ENCODE results near the gene NTNG2.

Gene NTNG2

DNA sequence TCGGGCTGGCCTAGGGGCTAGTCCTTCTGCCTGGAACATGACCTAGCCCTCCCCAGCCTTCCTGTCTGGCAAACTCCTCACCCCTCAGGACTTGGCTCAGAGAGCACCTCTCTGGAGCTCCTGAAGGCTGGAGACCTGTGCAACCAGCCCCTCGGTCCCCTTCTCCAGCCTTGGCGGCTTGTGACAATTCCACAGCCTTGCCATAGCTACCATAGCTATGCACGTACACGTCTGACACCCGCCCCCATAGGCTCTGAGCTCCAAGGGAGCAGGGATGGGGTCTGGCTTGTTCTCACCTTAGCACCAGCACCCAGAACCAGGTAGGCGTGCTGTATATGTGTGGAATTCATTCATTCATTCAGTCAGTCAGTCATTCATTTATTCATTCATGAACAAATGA lies 49.7 kb downstream of the NTNG2 start:
- H3K4me3 ChIP-seq (ENCODE audit: low read length in 2 of 2) = no peak overlapping the region
- no peaks in the 10 kb centered on the region for H3K9me3 ChIP-seq (ENCODE audit: control insufficient read depth in 2 of 2, low read length in 2 of 2)
- no peaks in the 10 kb centered on the region for H3K4me1 ChIP-seq (ENCODE audit: control insufficient read depth in 2 of 2, insufficient read depth in 2 of 2, low read length in 2 of 2)
- no peak overlapping the region for H3K27ac ChIP-seq (ENCODE audit: low read depth in 2 of 2, low read length in 2 of 2)
- no peaks in the 10 kb centered on the region for H3K36me3 ChIP-seq (ENCODE audit: control insufficient read depth in 2 of 2, insufficient read depth in 2 of 2, low read length in 2 of 2)
- peaks cover 0 to 2% of the 10 kb centered on the region in 2 donors for H3K27me3 ChIP-seq (ENCODE audit: control insufficient read depth in 2 of 2, insufficient read depth in 2 of 2, low read length in 2 of 2)
- no peak overlapping the region for H3K9ac ChIP-seq (ENCODE audit: low read depth in 1 of 2, low read length in 2 of 2)

DNA sequence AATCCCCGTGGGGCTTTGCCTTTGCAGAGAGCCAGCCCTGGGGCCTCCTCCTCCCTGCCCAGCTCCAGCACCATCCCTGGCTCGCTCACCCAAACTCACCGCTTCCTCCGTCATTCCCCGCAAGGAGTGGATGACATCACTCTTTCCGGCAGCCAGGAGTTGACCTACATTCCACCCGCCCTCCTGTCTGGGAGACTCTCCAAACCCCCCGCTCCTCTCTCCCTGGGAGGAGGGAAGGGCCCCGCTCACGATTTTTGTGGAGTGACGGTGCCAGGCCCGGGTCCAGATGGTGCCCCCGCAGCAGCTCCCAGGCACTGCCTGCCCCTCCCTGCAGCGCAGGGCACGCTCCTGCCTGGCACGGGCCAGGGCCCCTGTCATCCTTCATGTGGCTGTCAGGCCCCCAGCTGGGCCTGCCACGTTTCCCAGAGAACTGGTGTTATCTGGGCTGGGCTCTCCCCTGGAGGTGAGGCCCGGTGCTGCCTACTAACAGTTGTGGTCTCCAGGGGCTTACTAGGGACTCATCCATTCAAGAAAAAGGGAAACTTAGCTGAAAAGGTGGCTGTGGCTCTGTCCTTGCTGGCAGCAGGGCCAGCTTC lies 52.3 kb downstream of the NTNG2 start:
- no peak overlapping the region for H3K4me3 ChIP-seq (ENCODE audit: low read length in 2 of 2)
- H3K9me3 ChIP-seq (ENCODE audit: control insufficient read depth in 2 of 2, low read length in 2 of 2) = no peaks in the 10 kb centered on the region
- no peaks in the 10 kb centered on the region for H3K4me1 ChIP-seq (ENCODE audit: control insufficient read depth in 2 of 2, insufficient read depth in 2 of 2, low read length in 2 of 2)
- no peak overlapping the region for H3K9ac ChIP-seq (ENCODE audit: low read depth in 1 of 2, low read length in 2 of 2)
- no peak overlapping the region for H3K27ac ChIP-seq (ENCODE audit: low read depth in 2 of 2, low read length in 2 of 2)
- no peaks in the 10 kb centered on the region for H3K36me3 ChIP-seq (ENCODE audit: control insufficient read depth in 2 of 2, insufficient read depth in 2 of 2, low read length in 2 of 2)
- peaks cover 0 to 2% of the 10 kb centered on the region in 2 donors for H3K27me3 ChIP-seq (ENCODE audit: control insufficient read depth in 2 of 2, insufficient read depth in 2 of 2, low read length in 2 of 2)

DNA sequence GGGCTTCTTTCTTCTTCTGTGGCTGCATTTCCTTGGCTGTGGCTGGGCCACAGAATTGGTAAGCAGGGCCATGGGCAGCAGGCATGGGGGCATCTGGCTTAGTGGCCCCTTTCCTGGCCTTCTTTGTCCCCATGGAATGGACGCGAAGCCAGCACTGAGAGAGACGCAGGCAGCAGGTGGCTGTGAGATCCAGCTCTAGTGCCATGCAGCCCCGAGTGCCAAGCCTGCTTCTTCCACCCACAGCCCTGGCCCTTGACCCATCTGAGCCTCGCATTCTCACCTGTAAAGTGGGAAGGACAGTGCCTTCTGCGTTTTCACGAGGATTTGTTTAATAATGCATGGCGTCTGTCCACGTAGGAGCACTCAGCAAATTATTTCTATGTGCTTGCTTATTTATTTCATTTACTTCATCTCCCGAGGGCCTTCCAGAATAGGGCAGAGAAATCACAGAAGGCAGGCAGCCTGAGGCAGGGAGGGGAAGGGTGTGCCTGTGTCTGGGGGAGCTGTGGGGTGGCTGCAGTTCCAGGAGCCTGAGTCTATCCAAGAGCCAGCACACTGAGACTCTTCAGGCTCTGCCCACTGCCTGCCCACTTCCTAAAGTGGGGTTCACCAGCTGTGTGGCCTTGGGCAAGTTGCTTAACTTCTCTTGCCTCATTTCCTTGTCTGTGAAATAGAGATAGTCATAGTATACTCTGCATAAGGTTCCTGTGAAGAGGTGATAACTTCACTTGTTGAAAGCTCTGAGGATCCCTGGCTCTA lies 55.2 kb downstream of the NTNG2 start:
- no peak overlapping the region for H3K27ac ChIP-seq (ENCODE audit: low read depth in 2 of 2, low read length in 2 of 2)

DNA sequence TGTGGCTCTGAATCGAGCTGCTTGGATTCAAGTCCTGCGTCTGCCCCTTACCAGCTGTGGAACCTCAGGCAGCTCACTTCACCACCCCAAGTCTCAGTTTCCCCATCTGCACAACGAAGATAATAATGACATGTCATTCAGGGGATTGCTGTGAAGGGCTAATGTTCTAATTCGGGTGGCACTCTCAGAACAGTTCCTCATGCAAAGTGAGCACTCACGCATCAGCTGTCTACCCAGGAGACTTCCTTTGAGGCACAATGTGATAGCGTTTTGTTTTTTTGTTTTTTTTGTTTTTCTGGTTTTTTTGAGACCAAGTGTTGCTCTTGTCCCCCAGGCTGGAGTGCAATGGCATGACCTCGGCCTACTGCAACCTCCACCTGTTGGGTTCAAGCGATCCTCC lies 56.4 kb downstream of the NTNG2 start:
- H3K27me3 ChIP-seq (ENCODE audit: control insufficient read depth in 2 of 2, insufficient read depth in 2 of 2, low read length in 2 of 2) = peaks cover 0 to 8% of the 10 kb centered on the region in 2 donors
- H3K9ac ChIP-seq (ENCODE audit: low read depth in 1 of 2, low read length in 2 of 2) = no peak overlapping the region
- peaks cover 0 to under 1% of the 10 kb centered on the region in 2 donors for H3K4me1 ChIP-seq (ENCODE audit: control insufficient read depth in 2 of 2, insufficient read depth in 2 of 2, low read length in 2 of 2)
- H3K36me3 ChIP-seq (ENCODE audit: control insufficient read depth in 2 of 2, insufficient read depth in 2 of 2, low read length in 2 of 2) = no peaks in the 10 kb centered on the region
- no peaks in the 10 kb centered on the region for H3K9me3 ChIP-seq (ENCODE audit: control insufficient read depth in 2 of 2, low read length in 2 of 2)
- no peak overlapping the region for H3K27ac ChIP-seq (ENCODE audit: low read depth in 2 of 2, low read length in 2 of 2)
- H3K4me3 ChIP-seq (ENCODE audit: low read length in 2 of 2) = no peak overlapping the region

More for the DNA sequence above, 55.2 kb downstream of the NTNG2 start:
- Histone ChIP-seq H3K9me3 (ENCODE audit: control insufficient read depth in 2 of 2, low read length in 2 of 2) (no peaks in the 10 kb centered on the region), H3K27me3 (ENCODE audit: control insufficient read depth in 2 of 2, insufficient read depth in 2 of 2, low read length in 2 of 2) (peaks cover 0 to 2% of the 10 kb centered on the region in 2 donors), H3K9ac (ENCODE audit: low read depth in 1 of 2, low read length in 2 of 2) (no peak overlapping the region), H3K4me1 (ENCODE audit: control insufficient read depth in 2 of 2, insufficient read depth in 2 of 2, low read length in 2 of 2) (no peaks in the 10 kb centered on the region), H3K4me3 (ENCODE audit: low read length in 2 of 2) (no peak overlapping the region), H3K36me3 (ENCODE audit: control insufficient read depth in 2 of 2, insufficient read depth in 2 of 2, low read length in 2 of 2) (no peaks in the 10 kb centered on the region)

DNA sequence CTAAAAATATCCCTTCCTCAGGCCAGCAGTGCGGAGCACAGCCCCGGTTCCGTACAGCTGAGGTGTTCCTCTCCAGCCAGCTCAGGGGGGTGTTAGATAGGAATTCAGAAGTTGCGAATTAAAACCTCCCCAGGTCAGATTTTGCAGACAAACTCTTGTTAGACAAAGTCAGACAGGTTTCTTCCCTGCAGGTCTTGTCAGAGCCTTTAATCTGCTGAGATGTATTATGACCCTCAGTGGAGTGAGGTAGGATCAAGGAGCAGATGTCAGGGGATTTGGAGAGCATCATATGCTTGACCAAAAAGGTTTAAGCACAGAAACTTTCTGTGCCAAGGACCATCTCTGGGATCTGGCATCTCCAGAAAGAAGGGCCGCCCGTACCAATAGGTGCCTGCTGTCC lies 60.1 kb downstream of the NTNG2 start:
- Histone ChIP-seq H3K9ac (ENCODE audit: low read depth in 1 of 2, low read length in 2 of 2) (no peak overlapping the region), H3K27ac (ENCODE audit: low read depth in 2 of 2, low read length in 2 of 2) (no peak overlapping the region), H3K4me3 (ENCODE audit: low read length in 2 of 2) (no peak overlapping the region), H3K27me3 (ENCODE audit: control insufficient read depth in 2 of 2, insufficient read depth in 2 of 2, low read length in 2 of 2) (peaks cover 0 to 6% of the 10 kb centered on the region in 2 donors), H3K9me3 (ENCODE audit: control insufficient read depth in 2 of 2, low read length in 2 of 2) (no peaks in the 10 kb centered on the region), H3K4me1 (ENCODE audit: control insufficient read depth in 2 of 2, insufficient read depth in 2 of 2, low read length in 2 of 2) (peaks cover 0 to 2% of the 10 kb centered on the region in 2 donors), H3K36me3 (ENCODE audit: control insufficient read depth in 2 of 2, insufficient read depth in 2 of 2, low read length in 2 of 2) (no peaks in the 10 kb centered on the region)

DNA sequence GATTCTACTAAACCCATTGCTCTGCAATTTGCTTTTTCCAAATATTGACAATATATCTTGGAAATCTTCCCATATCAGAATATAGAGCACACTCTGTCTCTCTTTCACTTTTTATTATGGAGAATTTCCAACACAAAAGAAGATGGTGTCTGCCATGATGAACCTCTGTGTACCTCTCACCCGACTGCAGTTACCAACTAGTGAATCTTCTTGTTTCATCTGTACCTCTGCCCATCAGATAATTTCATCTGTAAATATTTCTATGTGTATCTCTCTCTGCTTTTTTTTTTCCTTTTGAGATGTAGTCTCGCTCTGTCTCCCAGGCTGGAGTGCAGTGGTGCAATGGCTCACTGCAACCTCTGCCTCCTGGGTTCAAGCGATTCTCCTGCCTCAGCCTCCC lies 62.8 kb downstream of the NTNG2 start:
- Histone ChIP-seq H3K9ac (ENCODE audit: low read depth in 1 of 2, low read length in 2 of 2) (no peak overlapping the region), H3K9me3 (ENCODE audit: control insufficient read depth in 2 of 2, low read length in 2 of 2) (no peaks in the 10 kb centered on the region), H3K27ac (ENCODE audit: low read depth in 2 of 2, low read length in 2 of 2) (no peak overlapping the region), H3K27me3 (ENCODE audit: control insufficient read depth in 2 of 2, insufficient read depth in 2 of 2, low read length in 2 of 2) (peaks cover 0 to 7% of the 10 kb centered on the region in 2 donors), H3K36me3 (ENCODE audit: control insufficient read depth in 2 of 2, insufficient read depth in 2 of 2, low read length in 2 of 2) (no peaks in the 10 kb centered on the region), H3K4me1 (ENCODE audit: control insufficient read depth in 2 of 2, insufficient read depth in 2 of 2, low read length in 2 of 2) (peaks cover 0 to 2% of the 10 kb centered on the region in 2 donors), H3K4me3 (ENCODE audit: low read length in 2 of 2) (no peak overlapping the region)

DNA sequence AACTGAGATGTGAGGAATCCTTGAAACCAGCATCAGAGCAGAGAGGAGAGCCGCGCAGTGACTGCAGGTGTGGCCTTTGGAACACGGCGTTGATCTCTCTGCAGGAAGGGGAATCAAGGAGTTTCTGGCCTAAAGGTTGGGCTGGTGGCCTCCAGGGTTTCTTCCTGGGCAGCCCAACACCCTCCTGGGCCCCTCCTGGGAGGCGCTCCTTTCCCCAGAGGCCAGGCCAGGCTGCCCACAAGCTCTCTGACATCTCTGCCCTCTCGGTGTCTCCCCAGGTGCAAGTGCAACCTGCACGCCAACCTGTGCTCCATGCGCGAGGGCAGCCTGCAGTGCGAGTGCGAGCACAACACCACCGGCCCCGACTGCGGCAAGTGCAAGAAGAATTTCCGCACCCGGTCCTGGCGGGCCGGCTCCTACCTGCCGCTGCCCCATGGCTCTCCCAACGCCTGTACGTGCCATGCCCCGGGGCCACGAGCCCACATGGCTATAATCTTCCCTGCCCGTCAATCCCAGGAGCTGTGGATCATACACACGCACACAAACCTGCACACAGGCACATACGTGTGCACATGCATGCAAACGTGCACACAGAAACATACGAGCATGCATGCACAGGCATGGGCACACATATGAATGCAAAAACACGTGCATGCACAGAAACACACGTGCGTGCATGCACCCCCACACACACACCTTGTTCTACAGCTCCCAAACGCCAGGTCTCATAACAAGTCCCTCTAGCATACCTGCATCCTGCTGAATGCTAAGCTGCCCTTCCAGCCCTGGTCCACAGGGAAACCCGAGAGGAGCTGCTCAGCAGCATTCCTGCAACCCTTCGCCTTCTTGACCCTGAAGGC lies 64.9 kb downstream of the NTNG2 start:
- H3K9ac ChIP-seq (ENCODE audit: low read depth in 1 of 2, low read length in 2 of 2) = no peak overlapping the region
- no peaks in the 10 kb centered on the region for H3K9me3 ChIP-seq (ENCODE audit: control insufficient read depth in 2 of 2, low read length in 2 of 2)
- peaks cover 0 to 2% of the 10 kb centered on the region in 2 donors for H3K4me1 ChIP-seq (ENCODE audit: control insufficient read depth in 2 of 2, insufficient read depth in 2 of 2, low read length in 2 of 2)
- no peak overlapping the region for H3K27ac ChIP-seq (ENCODE audit: low read depth in 2 of 2, low read length in 2 of 2)
- H3K36me3 ChIP-seq (ENCODE audit: control insufficient read depth in 2 of 2, insufficient read depth in 2 of 2, low read length in 2 of 2) = no peaks in the 10 kb centered on the region
- H3K27me3 ChIP-seq (ENCODE audit: control insufficient read depth in 2 of 2, insufficient read depth in 2 of 2, low read length in 2 of 2) = peaks cover 0 to 8% of the 10 kb centered on the region in 2 donors
- no peak overlapping the region for H3K4me3 ChIP-seq (ENCODE audit: low read length in 2 of 2)

DNA sequence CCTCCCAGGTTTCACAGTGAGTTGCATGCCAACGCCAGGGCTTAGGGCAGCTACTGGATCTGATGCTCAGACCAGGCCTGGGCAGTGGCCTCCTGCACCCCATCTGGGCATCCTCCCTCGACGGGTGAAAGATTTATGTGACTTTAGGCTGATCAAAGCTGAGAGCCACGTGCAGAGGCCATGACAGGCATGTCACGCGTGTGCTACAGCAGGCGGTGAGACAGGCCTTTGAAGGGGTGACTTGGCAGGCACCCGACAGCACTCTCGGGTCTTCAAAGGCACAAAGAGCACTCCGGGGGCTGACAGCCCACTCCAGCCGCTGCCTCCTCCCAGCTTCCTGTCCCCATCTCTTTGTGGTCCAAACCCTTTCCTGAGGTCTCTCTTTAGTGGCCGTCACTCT lies 66.2 kb downstream of the NTNG2 start:
- Histone ChIP-seq H3K4me1 (ENCODE audit: control insufficient read depth in 2 of 2, insufficient read depth in 2 of 2, low read length in 2 of 2) (peaks cover 0 to 2% of the 10 kb centered on the region in 2 donors), H3K27ac (ENCODE audit: low read depth in 2 of 2, low read length in 2 of 2) (no peak overlapping the region), H3K36me3 (ENCODE audit: control insufficient read depth in 2 of 2, insufficient read depth in 2 of 2, low read length in 2 of 2) (no peaks in the 10 kb centered on the region), H3K9ac (ENCODE audit: low read depth in 1 of 2, low read length in 2 of 2) (no peak overlapping the region), H3K4me3 (ENCODE audit: low read length in 2 of 2) (no peak overlapping the region), H3K27me3 (ENCODE audit: control insufficient read depth in 2 of 2, insufficient read depth in 2 of 2, low read length in 2 of 2) (peaks cover 0 to 3% of the 10 kb centered on the region in 2 donors), H3K9me3 (ENCODE audit: control insufficient read depth in 2 of 2, low read length in 2 of 2) (no peaks in the 10 kb centered on the region)

DNA sequence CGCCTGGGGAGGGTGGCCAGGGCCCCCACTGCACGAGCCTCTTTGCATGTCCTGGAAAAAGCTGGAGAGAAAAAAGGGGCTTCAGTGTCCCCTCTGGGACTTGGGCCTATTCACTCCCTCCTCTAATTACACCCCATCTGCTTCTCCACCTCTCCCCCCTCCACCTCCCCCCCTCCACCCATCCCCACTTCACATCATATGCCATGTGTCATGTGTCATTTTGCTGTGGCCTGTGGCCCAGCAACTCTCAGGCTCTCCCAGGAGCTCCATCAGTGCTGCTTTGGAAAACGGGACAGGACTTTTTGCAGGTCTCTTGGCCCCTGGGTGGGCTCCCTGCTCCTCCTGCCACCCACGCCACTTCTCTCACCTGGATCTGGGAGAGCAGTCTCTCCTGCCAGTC lies 68.7 kb downstream of the NTNG2 start:
- Histone ChIP-seq H3K27ac (ENCODE audit: low read depth in 2 of 2, low read length in 2 of 2) (no peak overlapping the region), H3K9me3 (ENCODE audit: control insufficient read depth in 2 of 2, low read length in 2 of 2) (no peaks in the 10 kb centered on the region), H3K27me3 (ENCODE audit: control insufficient read depth in 2 of 2, insufficient read depth in 2 of 2, low read length in 2 of 2) (peaks cover 0 to 3% of the 10 kb centered on the region in 2 donors), H3K36me3 (ENCODE audit: control insufficient read depth in 2 of 2, insufficient read depth in 2 of 2, low read length in 2 of 2) (no peaks in the 10 kb centered on the region), H3K4me1 (ENCODE audit: control insufficient read depth in 2 of 2, insufficient read depth in 2 of 2, low read length in 2 of 2) (no peaks in the 10 kb centered on the region), H3K4me3 (ENCODE audit: low read length in 2 of 2) (no peak overlapping the region), H3K9ac (ENCODE audit: low read depth in 1 of 2, low read length in 2 of 2) (no peak overlapping the region)

Measured in mucosa of rectum (tissue), 2 donors.